Fibroblast of skin of right biceps (primary cell): ENCODE results near the gene HOXD9.
A peak's percentile ranks its signal among the peaks of the same experiment; 100 is the strongest.

Experiments used
- DNase-seq: peaks from one replicate; pipeline ENCODE4 v3.0.0-alpha.2; 2013

The HOXD9 gene

DNA sequence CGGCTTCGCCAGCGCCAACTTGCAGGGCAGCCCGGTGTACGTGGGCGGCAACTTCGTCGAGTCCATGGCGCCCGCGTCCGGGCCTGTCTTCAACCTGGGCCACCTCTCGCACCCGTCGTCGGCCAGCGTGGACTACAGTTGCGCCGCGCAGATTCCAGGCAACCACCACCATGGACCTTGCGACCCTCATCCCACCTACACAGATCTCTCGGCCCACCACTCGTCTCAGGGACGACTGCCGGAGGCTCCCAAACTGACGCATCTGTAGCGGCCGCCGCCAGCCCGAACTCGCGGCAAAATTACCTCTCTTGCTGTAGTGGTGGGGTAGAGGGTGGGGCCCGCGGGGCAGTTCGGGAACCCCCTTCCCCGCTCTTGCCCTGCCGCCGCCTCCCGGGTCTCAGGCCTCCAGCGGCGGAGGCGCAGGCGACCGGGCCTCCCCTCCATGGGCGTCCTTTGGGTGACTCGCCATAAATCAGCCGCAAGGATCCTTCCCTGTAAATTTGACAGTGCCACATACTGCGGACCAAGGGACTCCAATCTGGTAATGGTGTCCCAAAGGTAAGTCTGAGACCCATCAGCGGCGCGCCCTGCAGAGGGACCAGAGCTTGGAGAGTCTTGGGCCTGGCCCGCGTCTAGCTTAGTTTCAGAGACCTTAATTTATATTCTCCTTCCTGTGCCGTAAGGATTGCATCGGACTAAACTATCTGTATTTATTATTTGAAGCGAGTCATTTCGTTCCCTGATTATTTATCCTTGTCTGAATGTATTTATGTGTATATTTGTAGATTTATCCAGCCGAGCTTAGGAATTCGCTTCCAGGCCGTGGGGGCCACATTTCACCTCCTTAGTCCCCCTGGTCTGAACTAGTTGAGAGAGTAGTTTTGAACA, 49.7 kb downstream of the HOXD9 start:
- no peak for DNase-seq

DNA sequence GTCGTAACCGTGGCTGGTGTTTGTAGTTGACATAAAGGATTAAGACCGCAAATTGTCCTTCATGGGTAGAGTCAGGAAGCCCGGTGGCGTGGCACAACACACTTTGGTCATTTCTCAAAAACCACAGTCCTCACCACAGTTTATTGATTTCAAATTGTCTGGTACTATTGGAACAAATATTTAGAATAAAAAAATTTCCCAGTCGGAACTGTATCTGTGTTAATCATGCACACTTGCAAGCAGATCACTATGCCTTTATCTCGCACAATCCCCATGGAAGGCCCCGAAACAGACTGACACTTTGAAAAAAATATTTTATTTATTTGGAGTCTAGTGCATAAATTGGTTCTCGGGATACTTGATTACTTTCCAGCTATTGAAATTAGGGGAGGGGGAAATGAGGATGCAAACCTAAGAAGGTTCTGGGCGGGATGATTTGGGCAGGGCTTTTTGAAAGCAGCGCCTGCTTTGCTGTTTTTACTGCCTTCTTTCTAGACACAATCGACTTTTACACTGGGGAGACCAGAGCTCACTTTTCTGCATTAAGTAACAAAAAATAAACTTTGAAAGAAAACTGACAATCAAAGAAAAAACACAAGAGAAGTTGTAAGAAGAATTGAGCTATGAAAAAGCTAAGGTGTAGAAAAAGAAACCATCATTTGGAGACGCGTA, 50.5 kb downstream of the HOXD9 start:
- no peak for DNase-seq

DNA sequence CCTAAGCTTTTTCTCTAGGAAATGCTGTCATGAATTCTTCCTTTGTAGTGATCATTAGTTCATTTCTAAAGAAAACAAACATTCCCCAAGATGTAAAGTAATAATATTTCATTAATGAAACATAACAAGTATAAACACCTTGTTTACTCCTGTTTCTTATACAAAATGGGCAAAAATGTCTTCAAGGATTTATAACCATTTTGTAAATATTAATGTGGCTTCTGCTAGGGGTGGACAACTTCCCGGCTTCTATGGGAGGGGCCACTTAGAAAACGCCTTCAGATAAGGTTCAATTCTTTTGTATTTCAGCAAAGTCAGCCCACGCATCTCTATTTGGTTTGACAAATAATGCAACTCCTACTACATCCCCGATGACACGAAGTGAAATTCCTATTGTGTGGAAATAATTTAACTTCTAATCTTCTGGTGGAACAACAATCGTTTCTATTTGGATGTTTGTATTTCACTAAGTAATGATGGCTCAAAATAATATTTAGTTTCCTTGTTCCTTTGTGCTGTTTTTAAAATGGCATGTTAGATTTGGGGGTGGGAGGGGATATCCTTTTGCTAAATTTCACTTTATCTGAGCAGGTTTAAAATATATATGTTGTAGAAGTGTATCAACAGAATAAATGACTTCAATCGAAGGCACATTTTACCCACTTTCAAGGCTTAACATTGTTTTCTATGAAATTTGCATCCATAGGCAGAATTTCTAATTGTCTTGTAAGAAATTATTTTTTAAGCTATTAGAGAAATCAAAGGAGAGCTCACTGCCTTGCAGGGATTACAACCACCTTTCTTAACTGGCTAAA, 51.3 kb downstream of the HOXD9 start:
- no peak for DNase-seq

DNA sequence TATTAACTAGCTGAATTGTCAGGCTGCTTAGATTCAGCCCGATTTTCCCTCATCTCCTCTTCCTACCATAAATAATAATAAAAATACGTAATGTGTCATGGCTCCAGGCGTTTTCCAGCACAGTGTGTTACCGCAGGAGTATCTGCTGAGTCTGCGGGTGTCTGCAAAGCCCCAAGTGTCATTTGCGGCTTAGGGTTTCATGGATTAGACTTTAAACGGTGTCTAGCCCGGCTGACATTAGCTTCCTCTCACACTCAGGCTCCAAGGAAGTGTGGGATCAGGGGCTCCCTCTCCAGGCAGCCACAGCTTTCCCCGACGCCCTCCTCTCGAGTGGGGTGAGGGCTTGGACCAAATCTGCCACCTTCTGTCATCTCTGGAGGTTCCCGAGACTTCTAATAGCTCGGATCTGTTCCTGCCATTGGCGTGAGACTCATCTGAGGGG, 51.9 kb downstream of the HOXD9 start:
- peak; percentile 77 for DNase-seq
